ENCODE data around the gene FERMT2.

The FERMT2 gene

GRCh38 chr14:52861403-52861802, 89.4 kb downstream of the FERMT2 start:
- no peak for FAIRE-seq

- FAIRE-seq, result no peak
Measured at GRCh38 chr14:52860910-52861309, 89.9 kb downstream of the FERMT2 start.

GRCh38 chr14:52860209-52860608, 90.6 kb downstream of the FERMT2 start:
- no peak for FAIRE-seq

- no peak for FAIRE-seq
Measured at GRCh38 chr14:52856139-52856538, 94.7 kb downstream of the FERMT2 start.

- no peak for FAIRE-seq
Measured at GRCh38 chr14:52853522-52853854, 97.4 kb downstream of the FERMT2 start.

- no peak for FAIRE-seq
Measured at GRCh38 chr14:52852810-52853521, 97.9 kb downstream of the FERMT2 start.

GRCh38 chr14:52850451-52850909, 100.4 kb downstream of the FERMT2 start:
- no peak for FAIRE-seq

GRCh38 chr14:52848626-52849025, 102.2 kb downstream of the FERMT2 start:
- no peak for FAIRE-seq

GRCh38 chr14:52846591-52846990, 104.3 kb downstream of the FERMT2 start:
- no peak for FAIRE-seq

- FAIRE-seq, result no peak
Measured at GRCh38 chr14:52845081-52845480, 105.8 kb downstream of the FERMT2 start.

- no peak for FAIRE-seq
Measured at GRCh38 chr14:52844262-52845060, 106.4 kb downstream of the FERMT2 start.

GRCh38 chr14:52840877-52841276, 110.0 kb downstream of the FERMT2 start:
- no peak for FAIRE-seq

GRCh38 chr14:52837451-52837850, 113.4 kb downstream of the FERMT2 start:
- FAIRE-seq, result no peak

GRCh38 chr14:52836063-52836462, 114.8 kb downstream of the FERMT2 start:
- FAIRE-seq, result no peak

GRCh38 chr14:52835122-52835903, 115.5 kb downstream of the FERMT2 start:
- no peak for FAIRE-seq

- FAIRE-seq, result no peak
Measured at GRCh38 chr14:52834440-52834842, 116.4 kb downstream of the FERMT2 start.

- no peak for FAIRE-seq
Measured at GRCh38 chr14:52833891-52834290, 117.0 kb downstream of the FERMT2 start.

GRCh38 chr14:52829527-52830185, 121.2 kb downstream of the FERMT2 start:
- FAIRE-seq, result no peak

GRCh38 chr14:52827426-52827825, 123.4 kb downstream of the FERMT2 start:
- FAIRE-seq, result no peak

- FAIRE-seq, result no peak
Measured at GRCh38 chr14:52825085-52825484, 125.8 kb downstream of the FERMT2 start.

GRCh38 chr14:52824462-52824861, 126.4 kb downstream of the FERMT2 start:
- no peak for FAIRE-seq

GRCh38 chr14:52821805-52822250, 129.0 kb downstream of the FERMT2 start:
- FAIRE-seq, result no peak

- no peak for FAIRE-seq
Measured at GRCh38 chr14:52808101-52808500, 142.7 kb downstream of the FERMT2 start.

Data from TTC549 (cell line).